ENCODE results near the gene OR5K1.

The OR5K1 gene

GRCh38 chr3:98462901-98463300 lies at the start of gene OR5K1:
TSS of gene OR5K1 (plus strand) at chr3:98463201. CDS start at chr3:98469577, 6,376 bp downstream.
- DNase-seq (ENCODE audit: low read depth, low spot score): no peak
- TF ChIP-seq EZH2 (IDR thresholded peaks at IDR 0.05) (no peak), POLR2AphosphoS5 (IDR thresholded peaks at IDR 0.05; ENCODE audit: borderline replicate concordance, low read depth, low read length) (no peak), FOXP2 (optimal IDR thresholded peaks at IDR 0.05; ENCODE audit: control extremely low read depth, extremely low read length, insufficient read depth) (no peak)
- Histone ChIP-seq H3K9me3 (ENCODE audit: low read depth, low read length) (no peaks in the 10 kb centered on the region), H3K27ac (no peak within 1 kb of the TSS), H3K4me3 (no peak within 1 kb of the TSS), H3K36me3 (ENCODE audit: insufficient read depth, low read length) (no peaks in the 10 kb centered on the region), H3K9ac (ENCODE audit: insufficient read length) (no peak within 1 kb of the TSS)

GRCh38 chr3:98432575-98432974 lies 30.4 kb upstream of the OR5K1 start:
- Histone ChIP-seq H3K27ac (no peak overlapping the region), H3K9ac (ENCODE audit: insufficient read length) (no peak overlapping the region)

GRCh38 chr3:98433764-98434163 lies 29.2 kb upstream of the OR5K1 start:
- H3K36me3 ChIP-seq (ENCODE audit: insufficient read depth, low read length): no peaks in the 10 kb centered on the region
- H3K27ac ChIP-seq: no peak overlapping the region
- TF ChIP-seq EZH2 (IDR thresholded peaks at IDR 0.05): no peak
- no peak for TF ChIP-seq FOXP2 (optimal IDR thresholded peaks at IDR 0.05; ENCODE audit: control extremely low read depth, extremely low read length, insufficient read depth)
- TF ChIP-seq POLR2AphosphoS5 (IDR thresholded peaks at IDR 0.05; ENCODE audit: borderline replicate concordance, low read depth, low read length): no peak
- H3K9me3 ChIP-seq (ENCODE audit: low read depth, low read length): no peaks in the 10 kb centered on the region
- no peak overlapping the region for H3K4me3 ChIP-seq
- no peak overlapping the region for H3K9ac ChIP-seq (ENCODE audit: insufficient read length)
- DNase-seq (ENCODE audit: low read depth, low spot score): no peak

More at GRCh38 chr3:98432575-98432974, 30.4 kb upstream of the OR5K1 start:
- no peaks in the 10 kb centered on the region for H3K36me3 ChIP-seq (ENCODE audit: insufficient read depth, low read length)
- DNase-seq (ENCODE audit: low read depth, low spot score): no peak
- H3K9me3 ChIP-seq (ENCODE audit: low read depth, low read length): no peaks in the 10 kb centered on the region
- H3K4me3 ChIP-seq: no peak overlapping the region
- TF ChIP-seq EZH2 (IDR thresholded peaks at IDR 0.05) (no peak), FOXP2 (optimal IDR thresholded peaks at IDR 0.05; ENCODE audit: control extremely low read depth, extremely low read length, insufficient read depth) (no peak), POLR2AphosphoS5 (IDR thresholded peaks at IDR 0.05; ENCODE audit: borderline replicate concordance, low read depth, low read length) (no peak)

- H3K9me3 ChIP-seq (ENCODE audit: low read depth, low read length): no peaks in the 10 kb centered on the region
- no peak for DNase-seq (ENCODE audit: low read depth, low spot score)
- no peak overlapping the region for H3K4me3 ChIP-seq
- TF ChIP-seq FOXP2 (optimal IDR thresholded peaks at IDR 0.05; ENCODE audit: control extremely low read depth, extremely low read length, insufficient read depth): no peak
- TF ChIP-seq EZH2 (IDR thresholded peaks at IDR 0.05): no peak
- no peak for TF ChIP-seq POLR2AphosphoS5 (IDR thresholded peaks at IDR 0.05; ENCODE audit: borderline replicate concordance, low read depth, low read length)
- H3K27ac ChIP-seq: no peak overlapping the region
- H3K36me3 ChIP-seq (ENCODE audit: insufficient read depth, low read length): no peaks in the 10 kb centered on the region
- H3K9ac ChIP-seq (ENCODE audit: insufficient read length): no peak overlapping the region
Measured at GRCh38 chr3:98434412-98434811, 28.6 kb upstream of the OR5K1 start.

GRCh38 chr3:98440283-98440682 lies 22.7 kb upstream of the OR5K1 start:
- no peaks in the 10 kb centered on the region for H3K9me3 ChIP-seq (ENCODE audit: low read depth, low read length)
- no peak overlapping the region for H3K9ac ChIP-seq (ENCODE audit: insufficient read length)
- DNase-seq (ENCODE audit: low read depth, low spot score): no peak
- no peak for TF ChIP-seq FOXP2 (optimal IDR thresholded peaks at IDR 0.05; ENCODE audit: control extremely low read depth, extremely low read length, insufficient read depth)
- H3K36me3 ChIP-seq (ENCODE audit: insufficient read depth, low read length): no peaks in the 10 kb centered on the region
- H3K4me3 ChIP-seq: no peak overlapping the region
- H3K27ac ChIP-seq: no peak overlapping the region

- Histone ChIP-seq H3K4me3 (no peak overlapping the region), H3K9me3 (ENCODE audit: low read depth, low read length) (no peaks in the 10 kb centered on the region), H3K27ac (no peak overlapping the region), H3K9ac (ENCODE audit: insufficient read length) (no peak overlapping the region), H3K36me3 (ENCODE audit: insufficient read depth, low read length) (no peaks in the 10 kb centered on the region)
- no peak for TF ChIP-seq EZH2 (IDR thresholded peaks at IDR 0.05)
- no peak for DNase-seq (ENCODE audit: low read depth, low spot score)
Measured at GRCh38 chr3:98445949-98446406, 17.0 kb upstream of the OR5K1 start.

GRCh38 chr3:98449606-98450193 lies 13.3 kb upstream of the OR5K1 start:
- no peak for DNase-seq (ENCODE audit: low read depth, low spot score)
- Histone ChIP-seq H3K9ac (ENCODE audit: insufficient read length) (no peak overlapping the region), H3K4me3 (no peak overlapping the region), H3K36me3 (ENCODE audit: insufficient read depth, low read length) (no peaks in the 10 kb centered on the region), H3K9me3 (ENCODE audit: low read depth, low read length) (no peaks in the 10 kb centered on the region), H3K27ac (no peak overlapping the region)
- TF ChIP-seq POLR2AphosphoS5 (IDR thresholded peaks at IDR 0.05; ENCODE audit: borderline replicate concordance, low read depth, low read length) (no peak), EZH2 (IDR thresholded peaks at IDR 0.05) (no peak)

GRCh38 chr3:98450372-98450771 lies 12.6 kb upstream of the OR5K1 start:
- Histone ChIP-seq H3K9ac (ENCODE audit: insufficient read length) (no peak overlapping the region), H3K27ac (no peak overlapping the region), H3K4me3 (no peak overlapping the region), H3K9me3 (ENCODE audit: low read depth, low read length) (no peaks in the 10 kb centered on the region), H3K36me3 (ENCODE audit: insufficient read depth, low read length) (no peaks in the 10 kb centered on the region)
- no peak for DNase-seq (ENCODE audit: low read depth, low spot score)
- TF ChIP-seq FOXP2 (optimal IDR thresholded peaks at IDR 0.05; ENCODE audit: control extremely low read depth, extremely low read length, insufficient read depth) (no peak), POLR2AphosphoS5 (IDR thresholded peaks at IDR 0.05; ENCODE audit: borderline replicate concordance, low read depth, low read length) (no peak), EZH2 (IDR thresholded peaks at IDR 0.05) (no peak)

- DNase-seq (ENCODE audit: low read depth, low spot score): no peak
- no peak for TF ChIP-seq POLR2AphosphoS5 (IDR thresholded peaks at IDR 0.05; ENCODE audit: borderline replicate concordance, low read depth, low read length)
- TF ChIP-seq FOXP2 (optimal IDR thresholded peaks at IDR 0.05; ENCODE audit: control extremely low read depth, extremely low read length, insufficient read depth): no peak
- no peak for TF ChIP-seq EZH2 (IDR thresholded peaks at IDR 0.05)
- H3K27ac ChIP-seq: no peak overlapping the region
- no peaks in the 10 kb centered on the region for H3K9me3 ChIP-seq (ENCODE audit: low read depth, low read length)
- H3K4me3 ChIP-seq: no peak overlapping the region
- H3K36me3 ChIP-seq (ENCODE audit: insufficient read depth, low read length): no peaks in the 10 kb centered on the region
- H3K9ac ChIP-seq (ENCODE audit: insufficient read length): no peak overlapping the region
Measured at GRCh38 chr3:98453827-98454226, 9.2 kb upstream of the OR5K1 start.

Data from SK-N-MC (cell line).